NCI-H526 (cell line): Measurements from ENCODE around the gene POLK.
"Not testable (repeated sequence)": the region's sequence is repeated elsewhere in the genome, so short reads cannot be mapped to it uniquely, and the experiment has no call there.

ENCODE experiments used
- DNase-seq, 2 experiments: peaks; one replicate each; lab custom pipeline; 2025; lab: John Stamatoyannopoulos, UW

Gene POLK

GRCh38 chr5:75511435-75512382, at the start of gene POLK, which contains the start of gene CERT1:
TSS of gene POLK (plus strand) at chr5:75511891.
TSS of gene CERT1 (minus strand) at chr5:75511629. CDS start at chr5:75511207, 422 bp downstream.
- DNase-seq: peak; percentile 91 to 97

- DNase-seq: no peak
Measured at GRCh38 chr5:75463726-75464125, 48.0 kb upstream of the POLK start.

DNA sequence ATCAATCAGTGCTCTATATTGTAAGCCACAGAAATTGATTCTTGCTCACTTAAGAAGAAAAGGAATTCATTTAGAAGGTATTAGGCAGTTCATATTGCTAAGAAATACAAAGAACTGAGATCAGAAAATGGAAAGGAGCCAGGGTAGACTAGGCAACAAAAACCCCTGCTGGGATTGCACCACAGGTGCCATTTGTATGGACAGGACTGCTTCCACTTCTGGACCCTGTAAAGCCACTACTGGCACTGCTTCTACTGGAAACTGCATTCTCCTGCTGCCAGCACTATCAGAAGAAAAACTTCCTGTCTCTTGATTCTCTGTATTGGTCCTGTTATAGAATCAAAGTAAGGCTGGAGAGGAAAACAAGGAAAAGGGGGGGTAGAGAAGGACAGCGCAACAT, 46.2 kb upstream of the POLK start:
- DNase-seq: no peak

- DNase-seq: no peak
Measured at GRCh38 chr5:75466006-75466716, 45.5 kb upstream of the POLK start.

GRCh38 chr5:75468593-75468992, 43.1 kb upstream of the POLK start:
- no peak for DNase-seq

DNA sequence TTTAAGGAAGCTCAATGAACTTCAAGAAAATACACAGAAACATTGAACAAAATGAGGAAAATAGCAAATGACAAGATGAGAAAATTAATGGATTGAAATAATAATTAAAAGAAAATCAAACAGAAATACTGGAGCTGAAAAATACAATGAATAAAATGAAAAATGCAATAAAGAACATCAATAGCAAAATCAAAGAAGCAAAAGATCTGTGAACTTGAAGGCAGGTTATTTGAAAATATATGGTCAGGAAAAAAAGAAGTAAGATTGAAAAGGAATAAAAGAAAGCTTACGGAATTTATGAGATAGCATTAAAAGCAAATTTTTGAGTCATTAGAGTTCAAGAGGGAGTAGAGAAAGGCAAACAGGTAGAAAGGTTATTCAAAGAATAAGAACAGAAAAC, 42.7 kb upstream of the POLK start:
- no peak for DNase-seq

DNA sequence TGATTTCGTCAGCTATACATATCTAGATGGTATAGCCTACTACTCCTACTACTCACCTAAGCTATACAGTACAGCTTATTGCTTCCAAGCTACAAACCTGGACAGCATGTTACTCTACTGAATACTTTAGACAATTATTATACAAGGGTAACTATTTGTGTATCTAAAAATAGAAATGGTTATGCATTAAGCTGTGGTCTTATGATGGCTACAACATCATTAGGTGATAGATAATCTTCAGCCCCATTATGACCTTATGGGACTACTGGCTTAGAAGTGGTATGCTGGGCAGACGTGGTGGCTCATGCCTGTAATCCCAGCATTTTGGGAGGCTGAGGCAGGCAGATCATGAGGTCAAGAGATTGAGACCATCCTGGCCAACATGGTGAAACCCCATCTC, 40.5 kb upstream of the POLK start:
- no peak for DNase-seq

GRCh38 chr5:75472973-75473372, 38.7 kb upstream of the POLK start:
- no peak for DNase-seq

GRCh38 chr5:75473463-75473862, 38.2 kb upstream of the POLK start:
- DNase-seq: no peak

DNA sequence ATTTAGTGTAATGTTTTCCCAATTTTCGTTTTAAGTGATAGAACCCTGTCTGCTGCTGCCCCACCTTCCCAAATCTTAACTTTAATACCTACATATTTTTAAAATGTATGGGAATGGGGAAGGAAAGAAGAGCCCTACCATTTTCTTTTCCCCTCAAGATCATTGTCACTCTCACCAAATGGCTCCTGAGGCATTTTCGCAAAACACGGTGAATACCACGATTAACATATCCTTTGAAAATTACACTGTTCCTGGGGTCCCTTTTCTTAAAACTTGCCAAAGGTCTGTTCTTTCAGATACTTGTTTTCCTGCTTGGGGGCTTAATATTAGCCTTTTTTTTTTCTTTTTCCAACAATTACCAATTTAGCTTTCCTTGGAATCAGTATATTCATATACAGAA, 36.3 kb upstream of the POLK start:
- DNase-seq: no peak

- DNase-seq: no peak
Measured at GRCh38 chr5:75481024-75481423, 30.7 kb upstream of the POLK start.

DNA sequence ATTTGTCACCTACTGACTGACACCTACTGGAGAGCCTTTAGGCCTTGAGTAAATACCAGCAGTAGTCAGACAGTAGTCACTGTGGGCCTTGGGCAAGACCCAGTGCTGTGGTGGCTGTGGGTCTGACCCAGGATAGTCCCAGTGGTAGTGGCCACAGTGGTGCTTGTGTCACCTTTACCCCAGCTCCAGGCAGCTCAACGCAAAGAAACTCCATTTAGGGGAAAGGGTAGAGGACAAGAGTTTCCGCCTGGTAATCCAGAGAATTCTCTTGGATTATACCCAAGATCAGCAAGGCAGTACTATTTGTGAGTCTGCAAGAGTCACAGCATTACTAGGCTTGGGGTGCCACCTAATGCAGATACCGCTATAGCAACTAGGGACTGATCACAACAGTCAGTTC, 29.2 kb upstream of the POLK start:
- no peak for DNase-seq

DNA sequence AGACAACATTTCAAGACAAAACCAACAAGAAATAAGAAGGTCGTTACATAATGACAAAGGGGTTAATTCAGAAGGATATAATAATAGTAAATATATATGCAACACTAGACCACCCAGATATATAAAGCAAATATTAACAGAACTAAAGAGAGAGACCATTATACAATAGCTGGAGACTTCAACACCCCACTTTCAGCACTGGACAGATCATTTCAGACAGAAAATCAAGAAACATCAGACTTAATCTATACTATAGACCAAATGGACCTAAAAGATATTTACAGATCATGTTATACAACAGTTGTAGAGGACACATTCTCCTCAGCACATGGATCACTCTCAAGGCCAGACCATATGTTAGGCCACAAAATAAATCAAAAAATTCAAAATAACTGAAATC, 27.1 kb upstream of the POLK start:
- no peak for DNase-seq

GRCh38 chr5:75489847-75490246, 21.8 kb upstream of the POLK start:
- DNase-seq: not testable (repeated sequence)

GRCh38 chr5:75491621-75492020, 20.1 kb upstream of the POLK start:
- DNase-seq: no peak

GRCh38 chr5:75496026-75496425, 15.7 kb upstream of the POLK start:
- peak; percentile 56 to 63 for DNase-seq

DNA sequence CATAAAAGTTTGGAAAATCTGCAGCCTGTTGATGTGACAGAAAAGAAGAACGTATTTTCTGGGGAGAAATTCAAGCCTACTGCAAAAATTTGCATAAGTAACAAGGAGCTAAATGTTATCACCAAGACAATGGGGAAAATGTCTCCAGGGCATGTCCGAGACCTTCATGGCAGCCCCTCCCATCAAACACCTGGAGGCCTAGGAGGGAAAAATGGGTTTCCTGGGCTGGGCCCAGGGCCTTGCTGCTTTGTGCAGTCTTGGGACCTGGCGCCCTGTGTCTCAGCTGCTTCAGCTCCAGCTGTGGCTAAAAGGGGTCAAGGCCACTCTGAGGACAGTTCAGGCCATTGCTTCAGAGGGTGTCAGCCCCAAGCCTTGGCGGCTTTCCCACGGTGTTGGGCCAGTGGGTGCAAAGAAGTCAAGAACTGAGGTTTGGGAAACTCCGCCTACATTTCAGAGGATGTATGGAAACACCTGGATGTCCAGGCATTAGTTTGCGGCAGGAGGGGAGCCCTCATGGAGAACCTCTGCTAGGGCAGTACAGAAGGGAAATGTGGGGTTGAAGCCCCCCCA, 13.4 kb upstream of the POLK start:
- DNase-seq: no peak

- DNase-seq: not testable (repeated sequence)
Measured at GRCh38 chr5:75498875-75499274, 12.8 kb upstream of the POLK start.

- not testable (repeated sequence) for DNase-seq
Measured at GRCh38 chr5:75505112-75505511, 6.6 kb upstream of the POLK start.

- DNase-seq: no peak
Measured at GRCh38 chr5:75507841-75508240, 3.9 kb upstream of the POLK start.

DNA sequence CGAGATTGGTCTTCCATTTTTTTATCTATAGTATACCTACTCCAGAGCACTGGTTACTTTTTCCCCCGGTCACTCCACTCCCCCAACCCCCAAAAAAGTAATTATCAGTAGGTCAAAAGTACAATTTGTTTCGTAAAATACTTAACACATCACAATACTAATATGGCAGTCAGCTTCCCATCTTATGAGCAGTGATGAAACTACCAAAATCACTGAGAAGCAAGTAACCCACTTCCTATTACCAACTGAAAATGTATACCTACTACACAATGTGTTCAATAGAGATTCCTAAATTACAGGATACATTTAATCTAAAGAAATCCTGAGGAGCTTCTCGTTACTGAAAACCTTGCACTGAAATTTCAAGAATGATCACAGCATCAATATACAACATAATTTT, 2.1 kb upstream of the POLK start:
- DNase-seq: no peak

DNA sequence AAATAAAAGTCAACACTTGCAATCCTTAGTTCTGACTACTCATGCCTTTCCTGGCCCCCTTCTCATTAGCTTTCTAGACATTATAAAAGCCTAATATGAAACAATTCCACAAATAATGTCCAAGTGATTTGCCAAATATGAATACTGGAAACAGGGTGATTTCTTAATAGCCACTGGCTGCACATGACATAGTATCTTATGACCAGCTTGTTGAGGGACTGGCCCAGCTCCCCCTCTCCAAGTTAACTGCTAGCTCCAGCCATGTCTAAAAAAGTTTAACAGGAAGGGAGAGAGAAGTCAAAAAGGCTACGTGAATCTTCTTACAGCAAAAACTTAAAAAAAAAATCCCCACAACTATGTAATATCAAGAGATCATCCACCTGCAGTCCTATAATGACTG, 1.7 kb upstream of the POLK start:
- no peak for DNase-seq

GRCh38 chr5:75510417-75510835, 1.3 kb upstream of the POLK start:
- DNase-seq: peak in 1 of 2 experiments; percentile 26
